GM12891 (cell line): Measurements from ENCODE around the gene GPS2.

Experiments
- DNase-seq: peaks from one replicate; pipeline ENCODE4 v3.0.0; 2011; ENCODE audit warnings: low spot score; ENCODE audit not compliant: insufficient read length
- FAIRE-seq: peaks from 2 replicates; lab custom pipeline; 2011; peaks lifted over from hg19 to GRCh38; lab: Jason Lieb, UNC
- PAX5 ChIP-seq: IDR thresholded peaks from 2 replicates; pipeline ENCODE4 v1.6.1; 2011; ENCODE audit warnings: low read length, moderate library complexity, mild to moderate bottlenecking; ENCODE audit not compliant: insufficient read depth, severe bottlenecking
- POLR2A ChIP-seq: IDR thresholded peaks from 2 replicates; pipeline ENCODE4 v1.6.1; 2011; ENCODE audit warnings: low read depth, low read length, control low read depth
- POLR2AphosphoS5 ChIP-seq: IDR thresholded peaks from 2 replicates; pipeline ENCODE4 v1.6.1; 2011; ENCODE audit warnings: low read depth, low read length, control low read depth
- POU2F2 ChIP-seq: IDR thresholded peaks from 2 replicates; pipeline ENCODE4 v1.6.1; 2011; ENCODE audit warnings: low read depth, mild to moderate bottlenecking, control low read depth, low read length, moderate library complexity
- SPI1 ChIP-seq: IDR thresholded peaks from 2 replicates; pipeline ENCODE4 v1.6.1; 2011; ENCODE audit warnings: low read depth, low read length, control low read depth
- TAF1 ChIP-seq: IDR thresholded peaks from 2 replicates; pipeline ENCODE4 v1.6.1; 2011; ENCODE audit warnings: low read depth, low read length, control low read depth

GPS2 gene

GRCh38 chr17:7282752-7283321 lies 32.3 kb downstream of the GPS2 start:
- no peak for DNase-seq
- TF ChIP-seq POLR2AphosphoS5 (no peak), POLR2A (no peak), TAF1 (no peak), POU2F2 (no peak), SPI1 (no peak), PAX5 (no peak)
- no peak for FAIRE-seq

GRCh38 chr17:7281953-7282751 lies 33.0 kb downstream of the GPS2 start:
- DNase-seq (no peak), FAIRE-seq (no peak)
- TF ChIP-seq TAF1 (no peak), PAX5 (no peak), SPI1 (no peak), POLR2AphosphoS5 (no peak), POLR2A (no peak), POU2F2 (no peak)

DNA sequence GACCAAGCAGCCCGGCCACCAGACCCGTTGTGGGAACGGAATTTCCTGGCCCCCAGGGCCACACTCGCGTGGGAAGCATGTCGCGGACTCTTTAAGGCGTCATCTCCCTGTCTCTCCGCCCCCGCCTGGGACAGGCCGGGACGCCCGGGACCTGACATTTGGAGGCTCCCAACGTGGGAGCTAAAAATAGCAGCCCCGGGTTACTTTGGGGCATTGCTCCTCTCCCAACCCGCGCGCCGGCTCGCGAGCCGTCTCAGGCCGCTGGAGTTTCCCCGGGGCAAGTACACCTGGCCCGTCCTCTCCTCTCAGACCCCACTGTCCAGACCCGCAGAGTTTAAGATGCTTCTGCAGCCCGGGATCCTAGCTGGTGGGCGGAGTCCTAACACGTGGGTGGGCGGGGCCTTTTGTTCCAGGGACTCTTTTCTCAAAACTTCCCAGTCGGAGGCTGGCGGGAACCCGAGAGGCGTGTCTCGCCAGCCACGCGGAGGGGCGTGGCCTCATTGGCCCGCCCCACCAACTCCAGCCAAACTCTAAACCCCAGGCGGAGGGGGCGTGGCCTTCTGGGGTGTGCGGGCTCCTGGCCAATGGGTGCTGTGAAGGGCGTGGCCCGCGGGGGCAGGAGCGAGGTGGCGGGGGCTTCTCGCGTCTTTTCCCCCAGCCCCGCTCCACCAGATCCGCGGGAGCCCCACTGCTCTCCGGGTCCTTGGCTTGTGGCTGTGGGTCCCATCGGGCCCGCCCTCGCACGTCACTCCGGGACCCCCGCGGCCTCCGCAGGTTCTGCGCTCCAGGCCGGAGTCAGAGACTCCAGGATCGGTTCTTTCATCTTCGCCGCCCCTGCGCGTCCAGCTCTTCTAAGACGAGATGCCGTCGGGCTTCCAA lies 33.8 kb downstream of the GPS2 start, which contains the start of gene SLC2A4:
Gene SLC2A4 (plus strand): TSS at position 645 of the 879 bp plus-strand sequence. CDS start 217 bp downstream, at position 862.
- DNase-seq (peak; percentile 98), FAIRE-seq (peak; percentile 91)
- no peak for TF ChIP-seq PAX5

DNA sequence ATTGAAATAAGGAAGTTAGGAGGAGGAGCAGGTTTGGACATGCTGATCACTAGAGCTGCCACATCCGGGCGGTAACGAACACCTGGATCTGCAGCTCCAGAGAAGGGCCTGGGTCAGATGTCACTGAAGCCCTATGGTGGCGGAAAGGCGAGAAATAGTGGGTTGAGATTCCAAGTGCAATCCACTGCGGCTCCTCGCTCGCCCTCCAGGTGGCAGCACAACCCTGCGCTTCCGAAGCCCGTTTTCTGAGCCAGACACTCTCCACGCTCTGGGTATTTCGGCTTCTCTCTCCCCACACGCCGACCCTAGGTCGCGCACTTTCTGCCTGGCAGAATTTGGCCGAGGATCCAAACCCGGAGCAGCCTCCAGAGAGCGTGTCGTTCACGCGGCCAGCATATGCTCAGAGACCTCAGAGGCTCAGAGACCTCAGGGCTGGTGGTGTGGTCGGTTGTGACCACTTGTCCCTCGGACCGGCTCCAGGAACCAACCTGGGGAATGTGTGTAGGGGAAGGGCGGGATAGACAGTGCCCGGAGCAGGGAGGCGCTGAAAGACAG lies 34.6 kb downstream of the GPS2 start:
- TF ChIP-seq PAX5 (peak; percentile 45), TAF1 (no peak), POLR2A (no peak)
- FAIRE-seq: peak; percentile 97
- peak; percentile 85 for DNase-seq

GRCh38 chr17:7279448-7279847 lies 35.7 kb downstream of the GPS2 start:
- DNase-seq (no peak), FAIRE-seq (no peak)

GRCh38 chr17:7266784-7267183 lies 48.4 kb downstream of the GPS2 start:
- FAIRE-seq (no peak), DNase-seq (no peak)
- TF ChIP-seq TAF1: no peak
- TF ChIP-seq POU2F2: no peak
- TF ChIP-seq POLR2A: no peak
- no peak for TF ChIP-seq POLR2AphosphoS5
- TF ChIP-seq PAX5: no peak
- TF ChIP-seq SPI1: no peak

More at GRCh38 chr17:7279448-7279847, 35.7 kb downstream of the GPS2 start:
- TF ChIP-seq POLR2A (no peak), PAX5 (no peak), SPI1 (no peak), POLR2AphosphoS5 (no peak), TAF1 (no peak), POU2F2 (no peak)

GRCh38 chr17:7263801-7264078 lies 51.4 kb downstream of the GPS2 start:
- no peak for DNase-seq
- TF ChIP-seq POU2F2: no peak
- TF ChIP-seq POLR2AphosphoS5: no peak
- no peak for TF ChIP-seq PAX5
- TF ChIP-seq POLR2A: no peak
- TF ChIP-seq TAF1: no peak
- TF ChIP-seq SPI1: no peak
- no peak for FAIRE-seq

DNA sequence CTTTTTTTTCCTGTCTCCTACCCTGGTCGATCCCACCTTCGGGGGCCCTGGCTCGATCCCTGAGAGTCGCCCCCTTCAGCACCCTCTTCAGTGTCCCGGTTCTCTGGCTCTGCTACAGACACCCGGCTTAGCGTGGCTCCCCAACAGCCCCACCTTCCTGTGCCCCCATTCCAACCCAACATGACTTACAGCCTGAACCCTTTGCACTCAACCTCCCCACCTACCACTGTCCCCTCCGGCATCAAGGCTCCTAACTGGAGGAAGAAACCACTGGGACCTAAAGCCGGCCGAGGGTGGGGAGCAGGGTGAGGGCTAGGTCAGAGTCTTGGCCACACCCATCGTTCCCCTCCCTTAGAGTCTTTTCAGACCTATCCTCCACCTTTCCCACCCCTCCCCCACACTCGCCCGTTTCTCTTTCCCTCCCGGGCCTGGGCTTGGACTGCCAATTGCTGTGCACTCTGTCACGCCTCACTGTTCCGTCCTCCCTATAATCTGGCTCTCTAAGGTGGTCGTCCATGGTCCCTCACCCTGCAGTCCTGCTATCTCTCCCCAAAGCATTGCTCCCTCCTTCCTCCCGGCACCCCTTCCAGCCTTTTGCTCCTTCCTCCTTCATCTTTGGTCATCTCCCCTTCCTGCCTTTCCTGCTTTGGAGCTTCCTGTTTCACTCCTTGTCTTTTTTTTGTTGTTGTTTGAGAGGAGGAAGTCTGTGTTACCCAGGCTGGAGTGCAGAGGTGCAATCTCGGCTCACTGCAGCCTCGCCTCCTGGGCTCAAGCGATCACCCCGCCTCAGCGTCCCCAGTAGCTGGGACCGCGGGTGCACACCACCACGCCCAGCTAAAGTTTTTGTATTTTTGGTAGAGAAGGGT lies 52.0 kb downstream of the GPS2 start:
- TF ChIP-seq POLR2AphosphoS5 (no peak), TAF1 (no peak), PAX5 (no peak), SPI1 (no peak), POU2F2 (no peak), POLR2A (no peak)
- DNase-seq: no peak
- no peak for FAIRE-seq
